Neural progenitor cell (in vitro differentiated cells): ENCODE data around the gene BICD2. TPM values are rescaled to one million over a fixed set of nuclear protein-coding genes. Genes with fewer than 3 reads are reported as not detected.
A peak's percentile ranks its signal among the peaks of the same experiment; 100 is the strongest.

Source experiments
- DNase-seq: peaks from one replicate; pipeline ENCODE4 v3.0.0-alpha.2; 2016; ENCODE audit warnings: low spot score
- H2AFZ ChIP-seq: fragments of 200-600 bp; sonication (generic); replicated peaks from 2 replicates; pipeline ENCODE4 v1.6.1; 2016; ENCODE audit warnings: antibody characterized with exemption
- H3F3A ChIP-seq: fragments of 200-600 bp; sonication (generic); 2 replicates; pipeline ENCODE4 v1.6.1; 2016; ENCODE audit warnings: antibody characterized with exemption, low read depth
- H3K27ac ChIP-seq: fragments of 200-600 bp; sonication (generic); 2 replicates; pipeline ENCODE4 v1.5.1; 2016; ENCODE audit warnings: mild to moderate bottlenecking
- H3K27me3 ChIP-seq: fragments of 200-600 bp; sonication (generic); 2 replicates; pipeline ENCODE4 v1.6.1; 2016; ENCODE audit warnings: mild to moderate bottlenecking, moderate library complexity
- H3K36me3 ChIP-seq: fragments of 200-600 bp; sonication (generic); 2 replicates; pipeline ENCODE4 v1.5.1; 2016
- H3K4me1 ChIP-seq: fragments of 200-600 bp; sonication (generic); 2 replicates; pipeline ENCODE4 v1.6.1; 2016; ENCODE audit warnings: mixed run types
- H3K4me2 ChIP-seq: fragments of 200-600 bp; sonication (generic); 2 replicates; pipeline ENCODE4 v1.6.1; 2016
- H3K4me3 ChIP-seq: fragments of 200-600 bp; sonication (generic); 2 replicates; pipeline ENCODE4 v1.5.1; 2016
- H3K79me2 ChIP-seq: fragments of 200-600 bp; sonication (generic); 2 replicates; pipeline ENCODE4 v1.6.1; 2016; ENCODE audit warnings: low read depth
- H3K9ac ChIP-seq: fragments of 200-600 bp; sonication (generic); 2 replicates; pipeline ENCODE4 v1.6.1; 2016
- H3K9me3 ChIP-seq: fragments of 200-600 bp; sonication (generic); 2 replicates; pipeline ENCODE4 v1.5.1; 2016; ENCODE audit warnings: low read depth
- H4K20me1 ChIP-seq: fragments of 200-600 bp; sonication (generic); 2 replicates; pipeline ENCODE4 v1.6.1; 2016; ENCODE audit warnings: low read depth
- H3K27ac Mint-ChIP-seq: 3 replicates; pipeline ENCODE4 v1.8.0; 2021; ENCODE audit warnings: mixed read lengths
- H3K27me3 Mint-ChIP-seq: 2 replicates; pipeline ENCODE4 v1.8.0; 2022; ENCODE audit warnings: low read depth, mild to moderate bottlenecking, inconsistent platforms, moderate library complexity, mixed read lengths; ENCODE audit not compliant: insufficient read depth
- H3K36me3 Mint-ChIP-seq: 3 replicates; pipeline ENCODE4 v1.8.0; 2021; ENCODE audit warnings: mixed read lengths
- H3K4me1 Mint-ChIP-seq: 3 replicates; pipeline ENCODE4 v1.8.0; 2021; ENCODE audit warnings: mixed read lengths
- H3K4me3 Mint-ChIP-seq: 3 replicates; pipeline ENCODE4 v1.8.0; 2021; ENCODE audit warnings: mild to moderate bottlenecking, moderate library complexity, mixed read lengths
- H3K9me3 Mint-ChIP-seq: 3 replicates; pipeline ENCODE4 v1.8.0; 2020; ENCODE audit warnings: mixed read lengths
- CTCF ChIP-seq: fragments of 200-600 bp; sonication (generic); IDR thresholded peaks from 2 replicates; pipeline ENCODE4 v1.5.1; 2017; ENCODE audit warnings: antibody characterized with exemption, mild to moderate bottlenecking
- EZH2 ChIP-seq: fragments of 200-600 bp; sonication (generic); IDR thresholded peaks from 2 replicates; pipeline ENCODE4 v1.6.1; 2017; ENCODE audit warnings: antibody characterized with exemption, mild to moderate bottlenecking, moderate library complexity
- EZH2phosphoT487 ChIP-seq: fragments of 200-600 bp; sonication (generic); IDR thresholded peaks from 2 replicates; pipeline ENCODE4 v1.6.1; 2017; ENCODE audit warnings: antibody characterized with exemption
- total RNA-seq: library from RNA; depleted of rRNA; stranded (reverse); fragments of >200 nt; gene quantifications from 2 replicates; pipeline ENCODE4 v1.2.3, GENCODE V29; 2015; ENCODE audit warnings: low replicate concordance

Gene BICD2
- total RNA-seq, 1 donor from 2014 or later, result 15.1 TPM

GRCh38 chr9:92767066-92768054, 2.7 kb upstream of the BICD2 start:
- H3F3A ChIP-seq, result peaks cover 13% of the 10 kb centered on the region
- no peaks in the 10 kb centered on the region for H3K9me3 Mint-ChIP-seq
- H3K27ac ChIP-seq, result no peak overlapping the region
- no peaks in the 10 kb centered on the region for H3K36me3 ChIP-seq
- peaks cover 21% of the 10 kb centered on the region for H4K20me1 ChIP-seq
- H3K79me2 ChIP-seq, result peaks cover 22% of the 10 kb centered on the region
- no peak overlapping the region for H3K4me3 ChIP-seq
- no peak overlapping the region for H3K9ac ChIP-seq
- DNase-seq, result no peak
- H3K36me3 Mint-ChIP-seq, result no peaks in the 10 kb centered on the region
- peaks cover 8% of the 10 kb centered on the region for H3K4me1 ChIP-seq
- TF ChIP-seq CTCF (no peak), EZH2 (no peak), EZH2phosphoT487 (no peak)
- H2AFZ ChIP-seq, result no peak overlapping the region
- H3K27me3 Mint-ChIP-seq, result peaks cover 3% of the 10 kb centered on the region
- H3K4me2 ChIP-seq, result no peak overlapping the region
- no peak overlapping the region for H3K27ac Mint-ChIP-seq
- H3K4me3 Mint-ChIP-seq, result peak overlapping the region; percentile 54
- H3K4me1 Mint-ChIP-seq, result peaks cover 25% of the 10 kb centered on the region
- H3K9me3 ChIP-seq, result no peaks in the 10 kb centered on the region
- no peaks in the 10 kb centered on the region for H3K27me3 ChIP-seq

- peaks cover 33% of the 10 kb centered on the region for H3K4me1 Mint-ChIP-seq
- Histone ChIP-seq H3K9me3 (no peaks in the 10 kb centered on the region), H3K9ac (peak overlapping the region; percentile 94), H3K27ac (peak overlapping the region; percentile 97), H3F3A (peaks cover 13% of the 10 kb centered on the region), H2AFZ (peak overlapping the region; percentile 97), H3K36me3 (no peaks in the 10 kb centered on the region), H3K4me3 (peak overlapping the region; percentile 93), H3K79me2 (peaks cover 43% of the 10 kb centered on the region), H4K20me1 (peaks cover 40% of the 10 kb centered on the region), H3K27me3 (no peaks in the 10 kb centered on the region), H3K4me2 (peak overlapping the region; percentile 87), H3K4me1 (peaks cover 8% of the 10 kb centered on the region)
- no peak for TF ChIP-seq EZH2phosphoT487
- TF ChIP-seq CTCF, result peak; percentile 93
- no peak for TF ChIP-seq EZH2
- peak overlapping the region; percentile 97 for H3K27ac Mint-ChIP-seq
- no peaks in the 10 kb centered on the region for H3K36me3 Mint-ChIP-seq
- H3K27me3 Mint-ChIP-seq, result peaks cover 3% of the 10 kb centered on the region
- peak; percentile 99 for DNase-seq
- no peaks in the 10 kb centered on the region for H3K9me3 Mint-ChIP-seq
- H3K4me3 Mint-ChIP-seq, result peak overlapping the region; percentile 92
Observed at GRCh38 chr9:92764988-92765936, 629 bp upstream of the BICD2 start.

DNA sequence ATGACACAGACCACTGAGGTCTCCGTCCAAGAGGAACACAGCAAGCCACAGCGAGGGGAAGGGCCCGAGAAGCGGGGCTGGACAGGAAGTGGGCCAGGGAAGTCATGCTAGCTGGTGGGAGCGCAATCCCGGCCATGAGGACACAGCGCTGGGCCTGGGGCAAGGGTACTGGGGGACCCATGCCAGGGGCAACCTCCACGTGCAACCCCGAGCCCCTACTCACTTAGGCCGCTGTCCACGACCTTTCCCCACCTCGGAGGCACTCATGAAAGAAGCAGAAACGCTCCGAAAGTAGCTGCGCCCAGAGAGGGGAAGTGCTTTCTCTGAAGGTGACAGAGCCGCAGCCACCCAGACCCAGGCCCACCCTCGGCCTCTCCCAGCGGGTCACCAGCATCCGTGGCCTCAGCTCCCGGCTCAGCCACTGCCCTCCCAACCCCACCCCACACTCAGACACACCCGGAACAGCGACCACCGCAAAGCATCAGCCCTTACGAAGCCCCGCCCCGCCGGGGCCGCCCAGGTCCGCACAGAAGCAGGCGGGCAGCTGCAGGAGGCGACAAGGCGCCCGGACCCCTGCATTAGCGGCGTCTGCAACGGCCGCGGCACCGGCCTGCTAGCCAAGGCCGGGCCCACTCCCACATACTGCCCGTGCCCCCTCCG, 782 bp downstream of the BICD2 start:
- Histone ChIP-seq H3F3A (peaks cover 13% of the 10 kb centered on the region), H3K79me2 (peaks cover 57% of the 10 kb centered on the region), H2AFZ (peak overlapping the region; percentile 85), H3K9ac (peak overlapping the region; percentile 58), H3K4me1 (peaks cover 8% of the 10 kb centered on the region), H3K4me2 (peak overlapping the region; percentile 81), H3K27ac (no peak overlapping the region), H3K9me3 (no peaks in the 10 kb centered on the region), H4K20me1 (peaks cover 45% of the 10 kb centered on the region), H3K36me3 (no peaks in the 10 kb centered on the region), H3K27me3 (no peaks in the 10 kb centered on the region), H3K4me3 (peak overlapping the region; percentile 83)
- peaks cover 33% of the 10 kb centered on the region for H3K4me1 Mint-ChIP-seq
- H3K36me3 Mint-ChIP-seq, result no peaks in the 10 kb centered on the region
- H3K27ac Mint-ChIP-seq, result no peak overlapping the region
- no peaks in the 10 kb centered on the region for H3K27me3 Mint-ChIP-seq
- peak overlapping the region; percentile 93 for H3K4me3 Mint-ChIP-seq
- peak; percentile 84 for DNase-seq
- no peaks in the 10 kb centered on the region for H3K9me3 Mint-ChIP-seq
- no peak for TF ChIP-seq EZH2phosphoT487
- TF ChIP-seq EZH2, result no peak
- TF ChIP-seq CTCF, result no peak
